Karpas-422 (cell line): ENCODE measurements around the gene PRSS3. TPM values are rescaled to one million over a fixed set of nuclear protein-coding genes. Genes with fewer than 3 reads are reported as not detected.
A peak's percentile ranks its signal among the peaks of the same experiment; 100 is the strongest.
"Not testable (repeated sequence)": the region's sequence is repeated elsewhere in the genome, so short reads cannot be mapped to it uniquely, and the experiment has no call there.

Source experiments
- DNase-seq: peaks from one replicate; pipeline ENCODE4 v3.0.0-alpha.2; 2015
- H2AFZ ChIP-seq: fragments of 200-600 bp; sonication (generic); 2 replicates; pipeline ENCODE4 v1.6.1; 2014; ENCODE audit warnings: antibody characterized with exemption, low read length, mixed read lengths
- H3K27ac ChIP-seq: fragments of 200-600 bp; sonication (generic); 2 replicates; pipeline ENCODE4 v1.5.1; 2014; ENCODE audit warnings: mild to moderate bottlenecking, low read length, moderate library complexity
- H3K27me3 ChIP-seq: fragments of 200-600 bp; sonication (generic); 2 replicates; pipeline ENCODE4 v1.6.1; 2014; ENCODE audit warnings: low read length, mixed read lengths
- H3K36me3 ChIP-seq: fragments of 200-600 bp; sonication (generic); 2 replicates; pipeline ENCODE4 v1.6.1; 2014; ENCODE audit warnings: low read length, mixed read lengths; ENCODE audit not compliant: insufficient read depth
- H3K4me1 ChIP-seq: fragments of 200-600 bp; sonication (generic); 2 replicates; pipeline ENCODE4 v1.6.1; 2014; ENCODE audit warnings: mild to moderate bottlenecking, low read length, mixed read lengths
- H3K4me2 ChIP-seq: fragments of 200-600 bp; sonication (generic); 2 replicates; pipeline ENCODE4 v1.6.1; 2014; ENCODE audit warnings: low read length, low read depth, mild to moderate bottlenecking; ENCODE audit not compliant: poor library complexity, severe bottlenecking
- H3K4me3 ChIP-seq: fragments of 200-600 bp; sonication (generic); 2 replicates; pipeline ENCODE4 v1.5.1; 2014; ENCODE audit warnings: mild to moderate bottlenecking, antibody characterized with exemption, low read length, mixed read lengths
- H3K79me2 ChIP-seq: fragments of 200-600 bp; sonication (generic); 2 replicates; pipeline ENCODE4 v1.6.1; 2014; ENCODE audit warnings: mild to moderate bottlenecking, low read length, mixed read lengths
- H3K9ac ChIP-seq: fragments of 200-600 bp; sonication (generic); 2 replicates; pipeline ENCODE4 v1.6.0; 2014; ENCODE audit warnings: low read length
- H3K9me2 ChIP-seq: fragments of 200-600 bp; sonication (generic), shearing (Covaris generic); replicated peaks from 2 replicates; pipeline ENCODE4 v1.6.0; 2014; ENCODE audit warnings: mild to moderate bottlenecking, low read length, moderate library complexity; ENCODE audit not compliant: insufficient read depth
- H3K9me3 ChIP-seq: fragments of 300-700, 200-600 bp; sonication (generic); 2 replicates; pipeline ENCODE4 v1.6.1; 2014; ENCODE audit warnings: low read length, mixed read lengths
- H4K20me1 ChIP-seq: fragments of 200-600 bp; sonication (generic); 2 replicates; pipeline ENCODE4 v1.6.1; 2014; ENCODE audit warnings: mild to moderate bottlenecking, antibody characterized with exemption, low read length, low read depth; ENCODE audit not compliant: insufficient read depth
- total RNA-seq: library from RNA; depleted of rRNA; stranded (reverse); fragments of >200 nt; shearing (Covaris generic); gene quantifications from 2 replicates; pipeline ENCODE4 v1.2.3, GENCODE V29; 2014; ENCODE audit warnings: low replicate concordance

The PRSS3 gene
- total RNA-seq, 1 experiment from 2014 or later, result not detected

- H3K27me3 ChIP-seq, H3K27ac ChIP-seq, H3K9me3 ChIP-seq, H3K4me1 ChIP-seq, H3K36me3 ChIP-seq, H3K4me3 ChIP-seq, H3K9ac ChIP-seq, H3K4me2 ChIP-seq, H4K20me1 ChIP-seq, H3K9me2 ChIP-seq, H3K79me2 ChIP-seq: not testable (repeated sequence)
- DNase-seq, result peak; percentile 47
- H2AFZ ChIP-seq, result peak overlapping the region; percentile 37; the same call in 1 of the 2 replicates
Measured at GRCh38 chr9:33759648-33760047, 35.7 kb upstream of the PRSS3 start.

- Histone ChIP-seq H3K27me3 (0 out of 2 replicates have a peak, but pooled peaks cover 2% of the 10 kb centered on the region), H4K20me1 (no peaks in the 10 kb centered on the region), H3K4me2 (no peak overlapping the region), H3K79me2 (no peaks in the 10 kb centered on the region), H3K9me3 (no peaks in the 10 kb centered on the region), H3K36me3 (no peaks in the 10 kb centered on the region), H3K9me2 (no peaks in the 10 kb centered on the region), H3K4me3 (no peak overlapping the region), H3K4me1 (0 out of 2 replicates have a peak, but pooled peaks cover 2% of the 10 kb centered on the region), H3K9ac (no peak overlapping the region), H2AFZ (no peak overlapping the region), H3K27ac (no peak overlapping the region)
- no peak for DNase-seq
Measured at GRCh38 chr9:33762343-33762742, 33.0 kb upstream of the PRSS3 start.

- H4K20me1 ChIP-seq, H3K4me3 ChIP-seq, DNase-seq, H3K4me2 ChIP-seq, H3K27me3 ChIP-seq, H3K9ac ChIP-seq, H3K9me3 ChIP-seq, H3K79me2 ChIP-seq, H3K9me2 ChIP-seq, H2AFZ ChIP-seq, H3K27ac ChIP-seq, H3K4me1 ChIP-seq, H3K36me3 ChIP-seq: not testable (repeated sequence)
Measured at GRCh38 chr9:33763709-33764108, 31.7 kb upstream of the PRSS3 start.

- Histone ChIP-seq H3K27me3 (no peaks in the 10 kb centered on the region), H3K4me1 (no peaks in the 10 kb centered on the region), H4K20me1 (no peaks in the 10 kb centered on the region), H3K4me3 (no peak overlapping the region), H3K9me2 (no peaks in the 10 kb centered on the region), H3K36me3 (no peaks in the 10 kb centered on the region), H3K9ac (no peak overlapping the region), H2AFZ (no peak overlapping the region), H3K79me2 (no peaks in the 10 kb centered on the region), H3K4me2 (no peak overlapping the region), H3K27ac (no peak overlapping the region), H3K9me3 (no peaks in the 10 kb centered on the region)
- DNase-seq, result no peak
Measured at GRCh38 chr9:33765411-33765810, 29.9 kb upstream of the PRSS3 start.

GRCh38 chr9:33770156-33770880 lies 25.0 kb upstream of the PRSS3 start:
- H4K20me1 ChIP-seq, H3K9ac ChIP-seq, H3K27me3 ChIP-seq, H2AFZ ChIP-seq, H3K4me1 ChIP-seq, DNase-seq, H3K9me2 ChIP-seq, H3K9me3 ChIP-seq, H3K4me2 ChIP-seq, H3K27ac ChIP-seq, H3K4me3 ChIP-seq, H3K36me3 ChIP-seq, H3K79me2 ChIP-seq: not testable (repeated sequence)

GRCh38 chr9:33773135-33773534 lies 22.2 kb upstream of the PRSS3 start:
- H3K4me1 ChIP-seq, H2AFZ ChIP-seq, H3K79me2 ChIP-seq, H3K9me3 ChIP-seq, H3K36me3 ChIP-seq, H3K27ac ChIP-seq, H3K4me2 ChIP-seq, H3K27me3 ChIP-seq, H3K4me3 ChIP-seq, DNase-seq, H3K9me2 ChIP-seq, H3K9ac ChIP-seq, H4K20me1 ChIP-seq: not testable (repeated sequence)

- H3K36me3 ChIP-seq, H3K9ac ChIP-seq: not testable (repeated sequence)
Measured at GRCh38 chr9:33774074-33774659, 21.2 kb upstream of the PRSS3 start.

GRCh38 chr9:33776578-33776977 lies 18.8 kb upstream of the PRSS3 start:
- Histone ChIP-seq H3K4me2 (no peak overlapping the region), H4K20me1 (no peaks in the 10 kb centered on the region), H2AFZ (no peak overlapping the region), H3K4me3 (no peak overlapping the region), H3K79me2 (no peaks in the 10 kb centered on the region), H3K9me2 (no peaks in the 10 kb centered on the region), H3K36me3 (no peaks in the 10 kb centered on the region), H3K9ac (no peak overlapping the region), H3K27me3 (no peaks in the 10 kb centered on the region), H3K4me1 (peaks cover 4% of the 10 kb centered on the region; the same call in 1 of the 2 replicates), H3K9me3 (no peaks in the 10 kb centered on the region), H3K27ac (no peak overlapping the region)
- no peak for DNase-seq

More at GRCh38 chr9:33774074-33774659, 21.2 kb upstream of the PRSS3 start:
- H3K4me3 ChIP-seq, H3K9me2 ChIP-seq, H3K4me1 ChIP-seq, H2AFZ ChIP-seq, DNase-seq, H4K20me1 ChIP-seq, H3K79me2 ChIP-seq, H3K4me2 ChIP-seq, H3K27ac ChIP-seq, H3K27me3 ChIP-seq, H3K9me3 ChIP-seq: not testable (repeated sequence)
